H9 (cell line): ENCODE data around the gene SLBP. TPM values are rescaled to one million over a fixed set of nuclear protein-coding genes. Genes with fewer than 3 reads are reported as not detected.

Experiments used
- DNase-seq: peaks from one replicate; pipeline ENCODE4 v3.0.0-alpha.2; 2017
- H2AFZ ChIP-seq: one replicate; pipeline ENCODE4 v1.6.1; 2013; ENCODE audit warnings: mild to moderate bottlenecking, low read length, control low read depth, moderate library complexity
- H2AK5ac ChIP-seq: 2 replicates; pipeline ENCODE4 v1.6.1; 2013; ENCODE audit warnings: low read length, control low read depth, mixed read lengths; ENCODE audit not compliant: insufficient read length
- H2BK120ac ChIP-seq: one replicate; pipeline ENCODE4 v1.6.1; 2013; ENCODE audit warnings: low read depth, mild to moderate bottlenecking, low read length, control low read depth, inconsistent platforms; ENCODE audit not compliant: poor library complexity, severe bottlenecking
- H2BK12ac ChIP-seq: 2 replicates; pipeline ENCODE4 v1.6.1; 2013; ENCODE audit warnings: low read length, control low read depth, mixed read lengths, low read depth; ENCODE audit not compliant: insufficient read length
- H2BK15ac ChIP-seq: 2 replicates; pipeline ENCODE4 v1.6.1; 2013; ENCODE audit warnings: low read depth, low read length, control low read depth
- H2BK20ac ChIP-seq: one replicate; pipeline ENCODE4 v1.6.1; 2013; ENCODE audit warnings: low read depth, mild to moderate bottlenecking, low read length, control low read depth, inconsistent platforms; ENCODE audit not compliant: poor library complexity, severe bottlenecking
- H2BK5ac ChIP-seq: 2 replicates; pipeline ENCODE4 v1.6.1; 2013; ENCODE audit warnings: low read length, control low read depth, mixed read lengths; ENCODE audit not compliant: insufficient read length
- H3K14ac ChIP-seq: 2 replicates; pipeline ENCODE4 v1.6.1; 2013; ENCODE audit warnings: low read length, control low read depth; ENCODE audit not compliant: insufficient read depth
- H3K18ac ChIP-seq: 2 replicates; pipeline ENCODE4 v1.6.1; 2013; ENCODE audit warnings: low read depth, mild to moderate bottlenecking, mixed read lengths, low read length, control low read depth; ENCODE audit not compliant: insufficient read length
- H3K23ac ChIP-seq: 2 replicates; pipeline ENCODE4 v1.6.1; 2013; ENCODE audit warnings: low read length, control low read depth, mixed read lengths, low read depth; ENCODE audit not compliant: insufficient read length
- H3K23me2 ChIP-seq: 2 replicates; pipeline ENCODE4 v1.6.1; 2013; ENCODE audit warnings: low read depth, mild to moderate bottlenecking, mixed read lengths, low read length, control low read depth; ENCODE audit not compliant: insufficient read length, poor library complexity, severe bottlenecking
- H3K27ac ChIP-seq: 2 replicates; pipeline ENCODE4 v1.5.1; 2013; ENCODE audit warnings: low read length, control low read depth, mixed read lengths, low read depth; ENCODE audit not compliant: insufficient read length
- H3K27me3 ChIP-seq: 2 replicates; pipeline ENCODE4 v1.6.1; 2013; ENCODE audit warnings: low read length, control low read depth, inconsistent platforms; ENCODE audit not compliant: insufficient read depth
- H3K4ac ChIP-seq: 2 replicates; pipeline ENCODE4 v1.6.1; 2013; ENCODE audit warnings: low read depth, mild to moderate bottlenecking, control low read depth, inconsistent platforms, low read length, moderate library complexity
- H3K4me1 ChIP-seq: 2 replicates; pipeline ENCODE4 v1.6.1; 2013; ENCODE audit warnings: low read length, control low read depth, inconsistent platforms; ENCODE audit not compliant: insufficient read depth
- H3K4me2 ChIP-seq: 2 replicates; pipeline ENCODE4 v1.6.1; 2013; ENCODE audit warnings: low read length, control low read depth, mixed read lengths; ENCODE audit not compliant: insufficient read length, insufficient read depth
- H3K56ac ChIP-seq: 2 replicates; pipeline ENCODE4 v1.6.1; 2013; ENCODE audit warnings: low read depth, mild to moderate bottlenecking, mixed read lengths, low read length, control low read depth; ENCODE audit not compliant: insufficient read length
- H3K79me1 ChIP-seq: 2 replicates; pipeline ENCODE4 v1.6.1; 2013; ENCODE audit warnings: low read depth, mild to moderate bottlenecking, moderate library complexity, low read length, control low read depth, inconsistent platforms; ENCODE audit not compliant: insufficient read depth, poor library complexity, severe bottlenecking
- H3K79me2 ChIP-seq: 2 replicates; pipeline ENCODE4 v1.6.1; 2013; ENCODE audit warnings: low read length, control low read depth, inconsistent platforms; ENCODE audit not compliant: insufficient read depth
- H3K9ac ChIP-seq: 2 replicates; pipeline ENCODE4 v1.6.1; 2013; ENCODE audit warnings: low read length, control low read depth, mixed read lengths; ENCODE audit not compliant: insufficient read length; ENCODE audit errors: extremely low read depth
- H3K9me3 ChIP-seq: one replicate; pipeline ENCODE4 v1.6.1; 2013; ENCODE audit warnings: low read depth, low read length, inconsistent platforms; ENCODE audit not compliant: control insufficient read depth
- H3T11ph ChIP-seq: one replicate; pipeline ENCODE4 v1.6.1; 2013; ENCODE audit warnings: mild to moderate bottlenecking, low read length, control low read depth, inconsistent platforms
- H4K20me1 ChIP-seq: one replicate; pipeline ENCODE4 v1.6.1; 2013; ENCODE audit not compliant: control insufficient read depth, insufficient read length, insufficient read depth
- H4K5ac ChIP-seq: 2 replicates; pipeline ENCODE4 v1.6.1; 2013; ENCODE audit warnings: low read depth, mild to moderate bottlenecking, mixed read lengths, low read length, control low read depth; ENCODE audit not compliant: insufficient read length
- H4K8ac ChIP-seq: replicated peaks from 2 replicates; pipeline ENCODE4 v1.6.1; 2013; ENCODE audit warnings: low read length, control low read depth, mixed read lengths, low read depth; ENCODE audit not compliant: insufficient read length
- H4K91ac ChIP-seq: 2 replicates; pipeline ENCODE4 v1.6.1; 2013; ENCODE audit warnings: low read depth, mild to moderate bottlenecking, moderate library complexity, mixed read lengths, low read length, control low read depth; ENCODE audit not compliant: insufficient read length
- H3K27ac Mint-ChIP-seq, 3 experiments: 2 replicates in 2 of 3; 3 replicates in 1 of 3; pipeline ENCODE4 v1.8.0; 2020 to 2021; ENCODE audit warnings: mixed read lengths in 3 of 3, mild to moderate bottlenecking in 1 of 3, moderate library complexity in 1 of 3
- H3K27me3 Mint-ChIP-seq: 2 replicates; pipeline ENCODE4 v1.8.0; 2021; ENCODE audit warnings: low read depth, mild to moderate bottlenecking, moderate library complexity, mixed read lengths
- H3K36me3 Mint-ChIP-seq, 3 experiments: 2 replicates in 2 of 3; 3 replicates in 1 of 3; pipeline ENCODE4 v1.8.0; 2020 to 2021; ENCODE audit warnings: low read depth in 3 of 3, mixed read lengths in 3 of 3; ENCODE audit not compliant: insufficient read depth in 1 of 3
- H3K4me1 Mint-ChIP-seq, 2 experiments: 2 replicates each; pipeline ENCODE4 v1.8.0; 2020; ENCODE audit warnings: mixed read lengths in 2 of 2
- H3K4me3 Mint-ChIP-seq, 2 experiments: 2 replicates in 1 of 2; 3 replicates in 1 of 2; pipeline ENCODE4 v1.8.0; 2020 to 2021; ENCODE audit warnings: mild to moderate bottlenecking in 2 of 2, mixed read lengths in 2 of 2, moderate library complexity in 1 of 2
- H3K9me3 Mint-ChIP-seq, 2 experiments: 2 replicates in 1 of 2; 3 replicates in 1 of 2; pipeline ENCODE4 v1.8.0; 2020; ENCODE audit warnings: mild to moderate bottlenecking in 2 of 2, mixed read lengths in 2 of 2, moderate library complexity in 1 of 2
- CTCF ChIP-seq: fragments of 200-600 bp; sonication (generic); conservative IDR thresholded peaks from 3 replicates; pipeline ENCODE4 v1.8.0; 2021; ENCODE audit warnings: antibody characterized with exemption, mild to moderate bottlenecking
- WGBS: extraction: QIAGEN DNeasy Blood & Tissue Kit; methylation state at CpG from one replicate; pipeline ENCODE4 v1.1.7; 2013; ENCODE audit warnings: missing lambda C conversion rate, low lambda C conversion rate, mixed read lengths; ENCODE audit not compliant: insufficient read length; ENCODE audit errors: extremely low coverage; 5-methylcytosine and 5-hydroxymethylcytosine counted together
- total RNA-seq: library from RNA; stranded (reverse); gene quantifications from 2 replicates; pipeline ENCODE4 v1.2.1, GENCODE V29; 2021

The SLBP gene
- total RNA-seq, 1 experiment from 2014 or later, result 62.7 TPM

- H3K36me3 Mint-ChIP-seq, result peaks cover 51 to 93% (median 83%) of the 10 kb centered on the region in 3 experiments
- no peak overlapping the region for H2BK15ac ChIP-seq
- no peak overlapping the region for H2BK120ac ChIP-seq
- H2AFZ ChIP-seq, result no peak overlapping the region
- H3K79me1 ChIP-seq, result no peaks in the 10 kb centered on the region
- no peak overlapping the region for H3K27ac ChIP-seq
- H4K91ac ChIP-seq, result no peak overlapping the region
- no peak for TF ChIP-seq CTCF
- no CpG with 5 or more reads among the region's 17 CpGs for WGBS
- H4K8ac ChIP-seq, result no peak overlapping the region
- H3K14ac ChIP-seq, result no peak overlapping the region
- H3K4ac ChIP-seq, result no peak overlapping the region
- no peak overlapping the region for H4K5ac ChIP-seq
- H3K9ac ChIP-seq, result no peak overlapping the region
- no peak overlapping the region; a peak in 1 of 7 replicates for H3K27ac Mint-ChIP-seq
- H3K79me2 ChIP-seq, result no peaks in the 10 kb centered on the region
- H3K18ac ChIP-seq, result no peak overlapping the region
- no peaks in the 10 kb centered on the region for H3K27me3 ChIP-seq
- H3K4me3 Mint-ChIP-seq, result no peak overlapping the region
- H3K27me3 Mint-ChIP-seq, result no peaks in the 10 kb centered on the region
- H2BK12ac ChIP-seq, result no peak overlapping the region
- H3K9me3 ChIP-seq, result peaks cover 13% of the 10 kb centered on the region
- no peak overlapping the region for H2BK20ac ChIP-seq
- H3K4me1 ChIP-seq, result no peaks in the 10 kb centered on the region
- H3K9me3 Mint-ChIP-seq, result peaks cover 19 to 20% of the 10 kb centered on the region in 2 experiments
- H3K23me2 ChIP-seq, result no peaks in the 10 kb centered on the region
- no peak overlapping the region for H3K23ac ChIP-seq
- no peak overlapping the region for H3K4me2 ChIP-seq
- H3K4me1 Mint-ChIP-seq, result 0 out of 4 replicates have a peak, but pooled peaks cover 0 to 4% of the 10 kb centered on the region in 2 experiments
- H4K20me1 ChIP-seq, result no peaks in the 10 kb centered on the region
- H3T11ph ChIP-seq, result no peak overlapping the region
- H2AK5ac ChIP-seq, result no peak overlapping the region
- no peak overlapping the region for H2BK5ac ChIP-seq
- no peak overlapping the region for H3K56ac ChIP-seq
- no peak for DNase-seq
Observed at GRCh38 chr4:1741208-1741607, 29.1 kb upstream of the SLBP start.
